SK-N-SH treated with all-trans-retinoic acid at 6 μM for 48 hours (cell line): ENCODE measurements around the gene ABO.
A peak's percentile ranks its signal among the peaks of the same experiment; 100 is the strongest.

Source experiments
- ATAC-seq: fragments of 200-7000 bp; cut with Tn5 transposase; 3 replicates; pipeline ENCODE4 v1.9.1; 2020; ENCODE audit warnings: mild to moderate bottlenecking, moderate library complexity
- ARNTL ChIP-seq: fragments of 450-650 bp; formaldehyde crosslinking; IDR thresholded peaks from 2 replicates; pipeline ENCODE4 v1.5.0; 2020; ENCODE audit warnings: low read depth, mild to moderate bottlenecking, moderate library complexity, borderline replicate concordance
- BACH2 ChIP-seq: fragments of 250-450 bp; sonication (Bioruptor Pico); IDR thresholded peaks from 2 replicates; pipeline ENCODE4 v1.9.0; 2021; ENCODE audit warnings: mild to moderate bottlenecking, borderline replicate concordance
- CREB5 ChIP-seq: fragments of 250-450 bp; sonication (Bioruptor Pico); IDR thresholded peaks from 2 replicates; pipeline ENCODE4 v1.5.1; 2020; ENCODE audit warnings: low read depth, mild to moderate bottlenecking, moderate library complexity
- CSDC2 ChIP-seq: fragments of 250-450 bp; sonication (Bioruptor Pico); IDR thresholded peaks from 2 replicates; pipeline ENCODE4 v1.5.0; 2020; ENCODE audit warnings: mild to moderate bottlenecking, moderate library complexity
- ESRRG ChIP-seq: fragments of 250-450 bp; sonication (Bioruptor Pico); IDR thresholded peaks from 2 replicates; pipeline ENCODE4 v1.6.1; 2021; ENCODE audit warnings: mild to moderate bottlenecking
- GLIS3 ChIP-seq: fragments of 250-450 bp; sonication (Bioruptor Pico); IDR thresholded peaks from 2 replicates; pipeline ENCODE4 v1.5.0; 2020; ENCODE audit warnings: mild to moderate bottlenecking, moderate library complexity
- ISL1 ChIP-seq: fragments of 250-450 bp; sonication (Bioruptor Pico); IDR thresholded peaks from 2 replicates; pipeline ENCODE4 v2.1.2; 2022; ENCODE audit warnings: mild to moderate bottlenecking, moderate library complexity
- OSR1 ChIP-seq: fragments of 250-450 bp; sonication (Bioruptor Pico); IDR thresholded peaks from 2 replicates; pipeline ENCODE4 v1.8.0; 2022; ENCODE audit warnings: moderate library complexity, mild to moderate bottlenecking, inconsistent platforms
- PATZ1 ChIP-seq: fragments of 250-450 bp; sonication (Bioruptor Pico); IDR thresholded peaks from 2 replicates; pipeline ENCODE4 v1.8.0; 2020; ENCODE audit warnings: mild to moderate bottlenecking, moderate library complexity, borderline replicate concordance
- PPARA ChIP-seq: fragments of 250-450 bp; sonication (Bioruptor Pico); IDR thresholded peaks from 2 replicates; pipeline ENCODE4 v1.5.0; 2020; ENCODE audit warnings: mild to moderate bottlenecking, borderline replicate concordance
- RARB ChIP-seq: fragments of 250-450 bp; sonication (Bioruptor Pico); IDR thresholded peaks from 2 replicates; pipeline ENCODE4 v1.8.0; 2021; ENCODE audit warnings: mild to moderate bottlenecking, moderate library complexity
- SNAI2 ChIP-seq: fragments of 250-450 bp; sonication (Bioruptor Pico); IDR thresholded peaks from 2 replicates; pipeline ENCODE4 v1.5.0; 2020; ENCODE audit warnings: mild to moderate bottlenecking, moderate library complexity
- TCF4 ChIP-seq: fragments of 250-450 bp; sonication (Bioruptor Pico); IDR thresholded peaks from 2 replicates; pipeline ENCODE4 v1.8.0; 2021; ENCODE audit warnings: mild to moderate bottlenecking, moderate library complexity, borderline replicate concordance
- TOX ChIP-seq: fragments of 250-450 bp; sonication (Bioruptor Pico); IDR thresholded peaks from 2 replicates; pipeline ENCODE4 v1.8.0; 2021; ENCODE audit warnings: mild to moderate bottlenecking, moderate library complexity, borderline replicate concordance
- TSHZ2 ChIP-seq: fragments of 250-450 bp; sonication (Bioruptor Pico); IDR thresholded peaks from 2 replicates; pipeline ENCODE4 v1.5.0; 2020; ENCODE audit warnings: mild to moderate bottlenecking, moderate library complexity
- ZC3H10 ChIP-seq: fragments of 250-450 bp; sonication (Bioruptor Pico); IDR thresholded peaks from 2 replicates; pipeline ENCODE4 v1.5.1; 2021; ENCODE audit warnings: mild to moderate bottlenecking, moderate library complexity
- ZFP3 ChIP-seq: fragments of 250-450 bp; sonication (Bioruptor Pico); IDR thresholded peaks from 2 replicates; pipeline ENCODE4 v1.5.0; 2020; ENCODE audit warnings: mild to moderate bottlenecking, moderate library complexity
- ZFP30 ChIP-seq: fragments of 450-650 bp; formaldehyde crosslinking; IDR thresholded peaks from 2 replicates; pipeline ENCODE4 v1.5.0; 2022; ENCODE audit warnings: mild to moderate bottlenecking, moderate library complexity
- ZNF565 ChIP-seq: fragments of 450-650 bp; formaldehyde crosslinking; conservative IDR thresholded peaks from 2 replicates; pipeline ENCODE4 v1.5.0; 2020; ENCODE audit warnings: low read depth, mild to moderate bottlenecking, moderate library complexity
- ZNF70 ChIP-seq: fragments of 450-650 bp; formaldehyde crosslinking; IDR thresholded peaks from 2 replicates; pipeline ENCODE4 v1.5.0; 2020; ENCODE audit warnings: mild to moderate bottlenecking, moderate library complexity
- ZNF8 ChIP-seq: fragments of 450-650 bp; formaldehyde crosslinking; IDR thresholded peaks from 2 replicates; pipeline ENCODE4 v1.5.0; 2020; ENCODE audit warnings: mild to moderate bottlenecking, moderate library complexity
- TF ChIP-seq, protein P1 (sequence below): fragments of 250-450 bp; sonication (Bioruptor Pico); IDR thresholded peaks from 2 replicates; pipeline ENCODE4 v1.8.0; 2021; ENCODE audit warnings: low read depth, mild to moderate bottlenecking, moderate library complexity, borderline replicate concordance
- TF ChIP-seq, protein P2 (sequence below): fragments of 250-450 bp; sonication (Bioruptor Pico); IDR thresholded peaks from 2 replicates; pipeline ENCODE4 v1.5.1; 2021; ENCODE audit warnings: mild to moderate bottlenecking, moderate library complexity

The ABO gene

DNA sequence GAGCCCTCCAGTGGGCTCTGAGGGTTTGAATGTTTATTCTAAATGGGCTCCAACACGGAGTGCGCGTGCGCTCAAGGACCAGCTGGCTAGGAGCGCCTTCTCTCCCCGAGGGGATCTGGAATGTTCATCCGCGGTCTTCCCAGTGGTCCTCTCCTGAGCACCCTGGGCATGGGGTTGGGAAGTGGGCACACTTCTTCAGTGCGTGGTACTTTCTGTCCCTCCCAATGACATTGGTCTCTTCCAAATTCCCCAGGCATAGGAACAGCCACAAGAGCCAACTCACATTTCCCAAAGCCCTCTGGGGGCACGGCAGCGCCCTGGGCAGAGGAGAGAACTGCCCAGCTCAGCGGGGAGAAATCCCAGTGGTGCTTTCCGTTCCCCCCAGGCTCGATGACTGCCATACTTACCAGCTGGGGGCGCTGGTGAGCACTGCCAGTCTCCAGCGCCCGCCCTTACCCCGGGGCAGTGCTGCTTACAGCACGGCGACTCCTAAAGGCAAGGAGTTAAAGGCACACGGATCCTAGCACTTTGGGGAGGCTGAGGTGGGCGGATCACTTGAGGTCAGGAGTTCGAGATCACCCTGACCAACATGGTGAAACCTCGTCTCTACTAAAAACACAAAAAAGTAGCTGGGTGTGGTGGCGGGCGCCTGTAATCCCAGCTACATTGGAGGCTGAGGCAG is 36.0 kb downstream of the ABO start:
- ATAC-seq = peak; percentile 78
- TF ChIP-seq TCF4 (CRISPR knock-in tag) (no peak), RARB (CRISPR knock-in tag) (no peak), PPARA (CRISPR knock-in tag) (no peak), OSR1 (CRISPR knock-in tag) (no peak), ZC3H10 (no peak), BACH2 (CRISPR knock-in tag) (no peak), ISL1 (CRISPR knock-in tag) (no peak), ZFP30 (CRISPR knock-in tag) (no peak), ZFP3 (CRISPR knock-in tag) (no peak), GLIS3 (CRISPR knock-in tag) (no peak), ARNTL (CRISPR knock-in tag) (no peak), ZNF70 (no peak), ZNF565 (CRISPR knock-in tag) (no peak), TOX (CRISPR knock-in tag) (no peak), SNAI2 (CRISPR knock-in tag) (no peak), TSHZ2 (CRISPR knock-in tag) (no peak), CREB5 (CRISPR knock-in tag) (no peak), ESRRG (CRISPR knock-in tag) (no peak)
- TF ChIP-seq, protein P1, sequence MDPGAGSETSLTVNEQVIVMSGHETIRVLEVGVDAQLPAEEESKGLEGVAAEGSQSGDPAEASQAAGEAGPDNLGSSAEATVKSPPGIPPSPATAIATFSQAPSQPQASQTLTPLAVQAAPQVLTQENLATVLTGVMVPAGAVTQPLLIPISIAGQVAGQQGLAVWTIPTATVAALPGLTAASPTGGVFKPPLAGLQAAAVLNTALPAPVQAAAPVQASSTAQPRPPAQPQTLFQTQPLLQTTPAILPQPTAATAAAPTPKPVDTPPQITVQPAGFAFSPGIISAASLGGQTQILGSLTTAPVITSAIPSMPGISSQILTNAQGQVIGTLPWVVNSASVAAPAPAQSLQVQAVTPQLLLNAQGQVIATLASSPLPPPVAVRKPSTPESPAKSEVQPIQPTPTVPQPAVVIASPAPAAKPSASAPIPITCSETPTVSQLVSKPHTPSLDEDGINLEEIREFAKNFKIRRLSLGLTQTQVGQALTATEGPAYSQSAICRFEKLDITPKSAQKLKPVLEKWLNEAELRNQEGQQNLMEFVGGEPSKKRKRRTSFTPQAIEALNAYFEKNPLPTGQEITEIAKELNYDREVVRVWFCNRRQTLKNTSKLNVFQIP = no peak
- TF ChIP-seq, protein P2, sequence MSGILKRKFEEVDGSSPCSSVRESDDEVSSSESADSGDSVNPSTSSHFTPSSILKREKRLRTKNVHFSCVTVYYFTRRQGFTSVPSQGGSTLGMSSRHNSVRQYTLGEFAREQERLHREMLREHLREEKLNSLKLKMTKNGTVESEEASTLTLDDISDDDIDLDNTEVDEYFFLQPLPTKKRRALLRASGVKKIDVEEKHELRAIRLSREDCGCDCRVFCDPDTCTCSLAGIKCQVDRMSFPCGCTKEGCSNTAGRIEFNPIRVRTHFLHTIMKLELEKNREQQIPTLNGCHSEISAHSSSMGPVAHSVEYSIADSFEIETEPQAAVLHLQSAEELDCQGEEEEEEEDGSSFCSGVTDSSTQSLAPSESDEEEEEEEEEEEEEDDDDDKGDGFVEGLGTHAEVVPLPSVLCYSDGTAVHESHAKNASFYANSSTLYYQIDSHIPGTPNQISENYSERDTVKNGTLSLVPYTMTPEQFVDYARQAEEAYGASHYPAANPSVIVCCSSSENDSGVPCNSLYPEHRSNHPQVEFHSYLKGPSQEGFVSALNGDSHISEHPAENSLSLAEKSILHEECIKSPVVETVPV (CRISPR knock-in tag) = no peak
- TF ChIP-seq, all 23 proteins: peak for 0

DNA sequence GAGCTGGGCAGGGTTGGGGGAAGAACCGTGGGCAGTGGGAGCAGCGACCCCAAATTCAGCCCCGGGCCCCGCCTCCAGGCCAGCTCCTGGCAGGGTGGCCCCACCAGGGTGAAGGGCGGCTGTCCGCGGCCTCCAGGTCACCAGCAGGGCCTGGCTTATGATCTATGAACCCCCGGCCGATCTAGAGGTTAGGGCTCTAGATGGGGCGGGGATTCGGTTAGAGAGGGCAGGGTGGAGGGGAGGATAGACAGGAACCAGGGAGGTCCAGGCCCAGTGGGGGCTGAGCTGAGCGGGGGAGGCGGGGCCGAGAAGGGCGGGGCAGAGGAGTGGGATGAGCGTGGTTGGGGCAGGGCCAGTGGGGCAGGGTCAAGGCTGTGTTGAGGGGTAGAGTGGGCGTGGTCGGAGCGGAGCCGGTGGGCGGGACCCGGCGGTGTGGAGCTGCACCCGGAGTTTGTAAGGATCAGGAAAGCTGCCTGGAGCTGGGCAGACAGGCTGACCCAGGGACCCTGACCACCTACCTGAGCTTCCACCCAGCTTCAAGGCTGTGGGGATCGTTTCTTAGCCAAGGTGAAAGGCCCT is 36.6 kb downstream of the ABO start:
- no peak for ATAC-seq
- no peak for TF ChIP-seq PATZ1 (CRISPR knock-in tag)
- no peak for TF ChIP-seq GLIS3 (CRISPR knock-in tag)
- no peak for TF ChIP-seq BACH2 (CRISPR knock-in tag)
- TF ChIP-seq CREB5 (CRISPR knock-in tag) = no peak
- no peak for TF ChIP-seq SNAI2 (CRISPR knock-in tag)
- TF ChIP-seq TCF4 (CRISPR knock-in tag) = no peak
- no peak for TF ChIP-seq CSDC2 (CRISPR knock-in tag)
- TF ChIP-seq TSHZ2 (CRISPR knock-in tag) = no peak
- TF ChIP-seq ZFP30 (CRISPR knock-in tag) = no peak
- TF ChIP-seq, protein P2 (CRISPR knock-in tag) = no peak
- no peak for TF ChIP-seq TOX (CRISPR knock-in tag)
- no peak for TF ChIP-seq ZFP3 (CRISPR knock-in tag)
- TF ChIP-seq RARB (CRISPR knock-in tag) = no peak
- no peak for TF ChIP-seq ZNF8 (CRISPR knock-in tag)
